Nephron progenitor cell (in vitro differentiated cells): ENCODE results near the gene GALNS.
A peak's percentile ranks its signal among the peaks of the same experiment; 100 is the strongest.

Source experiments
- DNase-seq: peaks from one replicate; pipeline ENCODE4 v3.0.0; 2021
- H3K27ac Mint-ChIP-seq: 2 replicates; pipeline ENCODE4 v1.8.0; 2021; ENCODE audit warnings: mild to moderate bottlenecking, moderate library complexity, mixed read lengths
- H3K27me3 Mint-ChIP-seq: 2 replicates; pipeline ENCODE4 v1.8.0; 2021; ENCODE audit warnings: mild to moderate bottlenecking, low read depth, mixed read lengths; ENCODE audit not compliant: poor library complexity
- H3K36me3 Mint-ChIP-seq: 2 replicates; pipeline ENCODE4 v1.8.0; 2021; ENCODE audit warnings: low read depth, mixed read lengths
- H3K4me1 Mint-ChIP-seq: 2 replicates; pipeline ENCODE4 v1.8.0; 2021; ENCODE audit warnings: mixed read lengths
- H3K4me3 Mint-ChIP-seq: 2 replicates; pipeline ENCODE4 v1.8.0; 2021; ENCODE audit warnings: mild to moderate bottlenecking, moderate library complexity, mixed read lengths
- H3K9me3 Mint-ChIP-seq: 2 replicates; pipeline ENCODE4 v1.8.0; 2021; ENCODE audit warnings: mild to moderate bottlenecking, moderate library complexity, mixed read lengths
- CTCF ChIP-seq: fragments of 200-600 bp; sonication (generic); IDR thresholded peaks from 2 replicates; pipeline ENCODE4 v1.5.0; 2021; ENCODE audit warnings: antibody characterized with exemption

The GALNS gene

GRCh38 chr16:88814144-88814502 lies 42.6 kb downstream of the GALNS start:
- Mint-ChIP-seq H3K27me3 (peaks cover 3% of the 10 kb centered on the region), H3K4me1 (peaks cover 22% of the 10 kb centered on the region), H3K9me3 (no peaks in the 10 kb centered on the region), H3K4me3 (no peak overlapping the region), H3K36me3 (no peaks in the 10 kb centered on the region), H3K27ac (no peak overlapping the region)
- TF ChIP-seq CTCF, result no peak
- no peak for DNase-seq

- no peak for TF ChIP-seq CTCF
- peaks cover 19% of the 10 kb centered on the region for H3K4me1 Mint-ChIP-seq
- peak overlapping the region; percentile 48 for H3K4me3 Mint-ChIP-seq
- H3K27ac Mint-ChIP-seq, result no peak overlapping the region
- no peaks in the 10 kb centered on the region for H3K9me3 Mint-ChIP-seq
- peaks cover 3% of the 10 kb centered on the region for H3K27me3 Mint-ChIP-seq
- H3K36me3 Mint-ChIP-seq, result peaks cover 2% of the 10 kb centered on the region
- no peak for DNase-seq
Observed at GRCh38 chr16:88813269-88814143, 43.2 kb downstream of the GALNS start.

- no peak for TF ChIP-seq CTCF
- Mint-ChIP-seq H3K27me3 (peaks cover 3% of the 10 kb centered on the region), H3K4me3 (peak overlapping the region; percentile 76), H3K9me3 (no peaks in the 10 kb centered on the region), H3K27ac (no peak overlapping the region), H3K36me3 (peaks cover 5% of the 10 kb centered on the region), H3K4me1 (peaks cover 12% of the 10 kb centered on the region)
- no peak for DNase-seq
Observed at GRCh38 chr16:88812513-88813268, 44.1 kb downstream of the GALNS start.

- Mint-ChIP-seq H3K36me3 (peaks cover 5% of the 10 kb centered on the region), H3K4me3 (peak within 1 kb of the TSS; percentile 86), H3K4me1 (peaks cover 12% of the 10 kb centered on the region), H3K9me3 (no peaks in the 10 kb centered on the region), H3K27me3 (peaks cover 3% of the 10 kb centered on the region), H3K27ac (peak within 1 kb of the TSS; percentile 98)
- DNase-seq, result peak; percentile 99
- TF ChIP-seq CTCF, result no peak
Observed at GRCh38 chr16:88811769-88812512, 44.8 kb downstream of the GALNS start, which contains the start of gene APRT. TSS of gene APRT (minus strand) at chr16:88811928. CDS start at chr16:88811899, 29 bp downstream.

GRCh38 chr16:88810912-88811768 lies 45.6 kb downstream of the GALNS start:
- Mint-ChIP-seq H3K36me3 (peaks cover 5% of the 10 kb centered on the region), H3K4me3 (peak overlapping the region; percentile 84), H3K27me3 (peaks cover 3% of the 10 kb centered on the region), H3K9me3 (no peaks in the 10 kb centered on the region), H3K4me1 (peaks cover 12% of the 10 kb centered on the region), H3K27ac (peak overlapping the region; percentile 68)
- DNase-seq, result peak; percentile 58
- TF ChIP-seq CTCF, result no peak
